ENCODE measurements around the gene SFI1.

DNA sequence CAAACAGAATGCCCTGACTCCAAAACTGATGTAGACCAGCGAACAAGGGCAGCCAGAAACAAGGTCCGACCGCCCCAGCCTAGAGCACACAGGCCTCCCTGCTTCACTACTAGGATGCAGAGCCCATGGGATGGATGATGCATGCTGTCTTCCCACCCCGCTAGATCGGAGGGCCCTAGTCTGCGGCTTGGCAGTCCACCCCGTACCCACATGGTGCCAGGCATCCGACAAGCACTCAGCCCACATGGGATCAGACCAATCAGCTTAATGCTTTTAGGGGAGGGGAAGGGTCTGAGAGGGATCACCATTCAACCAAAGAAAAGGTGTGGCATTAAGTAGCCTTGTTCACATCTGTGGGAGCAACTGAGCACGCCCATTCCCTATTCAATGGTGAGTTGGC, 135.1 kb downstream of the SFI1 start:
- TF ChIP-seq, protein P1, sequence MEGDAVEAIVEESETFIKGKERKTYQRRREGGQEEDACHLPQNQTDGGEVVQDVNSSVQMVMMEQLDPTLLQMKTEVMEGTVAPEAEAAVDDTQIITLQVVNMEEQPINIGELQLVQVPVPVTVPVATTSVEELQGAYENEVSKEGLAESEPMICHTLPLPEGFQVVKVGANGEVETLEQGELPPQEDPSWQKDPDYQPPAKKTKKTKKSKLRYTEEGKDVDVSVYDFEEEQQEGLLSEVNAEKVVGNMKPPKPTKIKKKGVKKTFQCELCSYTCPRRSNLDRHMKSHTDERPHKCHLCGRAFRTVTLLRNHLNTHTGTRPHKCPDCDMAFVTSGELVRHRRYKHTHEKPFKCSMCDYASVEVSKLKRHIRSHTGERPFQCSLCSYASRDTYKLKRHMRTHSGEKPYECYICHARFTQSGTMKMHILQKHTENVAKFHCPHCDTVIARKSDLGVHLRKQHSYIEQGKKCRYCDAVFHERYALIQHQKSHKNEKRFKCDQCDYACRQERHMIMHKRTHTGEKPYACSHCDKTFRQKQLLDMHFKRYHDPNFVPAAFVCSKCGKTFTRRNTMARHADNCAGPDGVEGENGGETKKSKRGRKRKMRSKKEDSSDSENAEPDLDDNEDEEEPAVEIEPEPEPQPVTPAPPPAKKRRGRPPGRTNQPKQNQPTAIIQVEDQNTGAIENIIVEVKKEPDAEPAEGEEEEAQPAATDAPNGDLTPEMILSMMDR (conservative IDR thresholded peaks at IDR 0.05; ENCODE audit: low read depth, low read length): no peak
- no peak for TF ChIP-seq POLR2A (IDR thresholded peaks at IDR 0.05; ENCODE audit: low read depth, low read length)
- TF ChIP-seq MAFK (IDR thresholded peaks at IDR 0.05; ENCODE audit: low read depth, low read length): no peak
- no peak for TF ChIP-seq FOS (IDR thresholded peaks at IDR 0.05; ENCODE audit: low read depth, low read length)
- TF ChIP-seq MAZ (IDR thresholded peaks at IDR 0.05; ENCODE audit: borderline replicate concordance, low read depth, low read length): no peak
- TF ChIP-seq, protein P2, sequence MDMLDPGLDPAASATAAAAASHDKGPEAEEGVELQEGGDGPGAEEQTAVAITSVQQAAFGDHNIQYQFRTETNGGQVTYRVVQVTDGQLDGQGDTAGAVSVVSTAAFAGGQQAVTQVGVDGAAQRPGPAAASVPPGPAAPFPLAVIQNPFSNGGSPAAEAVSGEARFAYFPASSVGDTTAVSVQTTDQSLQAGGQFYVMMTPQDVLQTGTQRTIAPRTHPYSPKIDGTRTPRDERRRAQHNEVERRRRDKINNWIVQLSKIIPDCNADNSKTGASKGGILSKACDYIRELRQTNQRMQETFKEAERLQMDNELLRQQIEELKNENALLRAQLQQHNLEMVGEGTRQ (IDR thresholded peaks at IDR 0.05; ENCODE audit: low read depth, low read length): no peak
- TF ChIP-seq CEBPB (IDR thresholded peaks at IDR 0.05; ENCODE audit: low read depth, low read length): no peak
- no peak for TF ChIP-seq RFX5 (IDR thresholded peaks at IDR 0.05; ENCODE audit: low read depth, low read length)

Measured in IMR-90 (cell line).